ENCODE data around the gene COL27A1. TPM values are rescaled to one million over a fixed set of nuclear protein-coding genes. Genes with fewer than 3 reads are reported as not detected.

Gene COL27A1
- total and polyA plus RNA-seq, 2 donors (not counting 1 experiment from before 2014, with no cell fraction given) = 0.16 to 0.27 TPM

GRCh38 chr9:114344692-114345091 lies 189.4 kb downstream of the COL27A1 start:
- CTCF ChIA-PET = interaction anchor here (1.2 to 9.3 kb wide), 4 partner anchors 22 to 174 kb away, joined by 3 to 91 read pairs (median 24); partner anchors contain the start of gene AKNA

GRCh38 chr9:114345493-114346065 lies 190.2 kb downstream of the COL27A1 start:
- Histone ChIP-seq H3K79me2 (ENCODE audit: control insufficient read depth, insufficient read depth, low read length) (peaks cover 30% of the 10 kb centered on the region), H3K27me3 (replicated peaks in 1 of 4; ENCODE audit: control extremely low read depth in 1 of 4, control insufficient read depth in 3 of 4, insufficient read depth in 4 of 4, low read length in 3 of 4) (no peaks in the 10 kb centered on the region), H3K27ac (ENCODE audit: low read length in 2 of 2) (peak overlapping the region in 1 of 2 donors; percentile 53), H4K20me1 (ENCODE audit: control insufficient read depth, insufficient read depth, low read length, poor library complexity, severe bottlenecking) (peaks cover 77% of the 10 kb centered on the region), H3K4me1 (ENCODE audit: control insufficient read depth in 2 of 2, insufficient read depth in 2 of 2, low read length in 2 of 2) (peaks cover 25 to 28% of the 10 kb centered on the region in 2 donors), H3K9me3 (ENCODE audit: control extremely low read depth in 1 of 3, control insufficient read depth in 2 of 3, insufficient read depth in 1 of 3, low read length in 2 of 3) (no peaks in the 10 kb centered on the region), H3K9ac (ENCODE audit: low read length) (no peak overlapping the region), H3K4me2 (replicated peaks; ENCODE audit: low read depth, low read length, poor library complexity, severe bottlenecking) (no peak overlapping the region), H3K36me3 (replicated peaks in 1 of 2; ENCODE audit: control extremely low read depth in 1 of 2, control insufficient read depth in 1 of 2, extremely low read depth in 1 of 2, insufficient read depth in 2 of 2, low read length in 1 of 2) (peaks cover 9 to 98% of the 10 kb centered on the region in 2 experiments), H2AFZ (ENCODE audit: insufficient read depth, low read depth, low read length, poor library complexity, severe bottlenecking) (no peak overlapping the region), H3K4me3 (ENCODE audit: control extremely low read depth in 1 of 5, extremely low read depth in 1 of 5, insufficient read depth in 1 of 5, low read depth in 2 of 5, low read length in 4 of 5) (no peak overlapping the region)
- 89% methylated on average over 3 of the region's 7 CpGs for WGBS (ENCODE audit: insufficient coverage)
- H3K27me3 Mint-ChIP-seq = no peaks in the 10 kb centered on the region
- DNase-seq = no peak
- H3K4me3 Mint-ChIP-seq = no peak overlapping the region
- CTCF ChIA-PET = interaction anchor here (0.7 to 7.5 kb wide), 4 partner anchors 22 to 308 kb away, joined by 3 to 41 read pairs (median 5); partner anchors contain the start of gene AKNA
- H3K4me1 Mint-ChIP-seq = peaks cover 40% of the 10 kb centered on the region
- H3K27ac Mint-ChIP-seq = peak overlapping the region; percentile 10
- POLR2A ChIA-PET = interaction anchor here (0.6 kb wide), 1 partner anchor 23 kb away, joined by 4 read pairs; no protein-coding TSS in a partner anchor
- ATAC-seq (ENCODE audit: low read depth) = no peak
- no peak for TF ChIP-seq EZH2 (IDR thresholded peaks at IDR 0.05; ENCODE audit: borderline replicate concordance, insufficient read depth, low read depth, low read length, poor library complexity, severe bottlenecking)
- TF ChIP-seq, protein P1, sequence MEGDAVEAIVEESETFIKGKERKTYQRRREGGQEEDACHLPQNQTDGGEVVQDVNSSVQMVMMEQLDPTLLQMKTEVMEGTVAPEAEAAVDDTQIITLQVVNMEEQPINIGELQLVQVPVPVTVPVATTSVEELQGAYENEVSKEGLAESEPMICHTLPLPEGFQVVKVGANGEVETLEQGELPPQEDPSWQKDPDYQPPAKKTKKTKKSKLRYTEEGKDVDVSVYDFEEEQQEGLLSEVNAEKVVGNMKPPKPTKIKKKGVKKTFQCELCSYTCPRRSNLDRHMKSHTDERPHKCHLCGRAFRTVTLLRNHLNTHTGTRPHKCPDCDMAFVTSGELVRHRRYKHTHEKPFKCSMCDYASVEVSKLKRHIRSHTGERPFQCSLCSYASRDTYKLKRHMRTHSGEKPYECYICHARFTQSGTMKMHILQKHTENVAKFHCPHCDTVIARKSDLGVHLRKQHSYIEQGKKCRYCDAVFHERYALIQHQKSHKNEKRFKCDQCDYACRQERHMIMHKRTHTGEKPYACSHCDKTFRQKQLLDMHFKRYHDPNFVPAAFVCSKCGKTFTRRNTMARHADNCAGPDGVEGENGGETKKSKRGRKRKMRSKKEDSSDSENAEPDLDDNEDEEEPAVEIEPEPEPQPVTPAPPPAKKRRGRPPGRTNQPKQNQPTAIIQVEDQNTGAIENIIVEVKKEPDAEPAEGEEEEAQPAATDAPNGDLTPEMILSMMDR (IDR thresholded peaks at IDR 0.05) = no peak
- no peaks in the 10 kb centered on the region for H3K9me3 Mint-ChIP-seq (ENCODE audit: insufficient read depth)
- intact Hi-C loops (cut with micrococcal nuclease) = no loop called here

More at GRCh38 chr9:114344692-114345091, 189.4 kb downstream of the COL27A1 start:
- peaks cover 70% of the 10 kb centered on the region for H4K20me1 ChIP-seq (ENCODE audit: control insufficient read depth, insufficient read depth, low read length, poor library complexity, severe bottlenecking)
- no peak overlapping the region for H3K4me3 ChIP-seq (ENCODE audit: control extremely low read depth in 1 of 5, extremely low read depth in 1 of 5, insufficient read depth in 1 of 5, low read depth in 2 of 5, low read length in 4 of 5)
- H3K9me3 Mint-ChIP-seq (ENCODE audit: insufficient read depth) = no peaks in the 10 kb centered on the region
- H3K4me1 Mint-ChIP-seq = peaks cover 38% of the 10 kb centered on the region
- H3K4me3 Mint-ChIP-seq = no peak overlapping the region
- H3K4me2 ChIP-seq (replicated peaks; ENCODE audit: low read depth, low read length, poor library complexity, severe bottlenecking) = no peak overlapping the region
- WGBS (ENCODE audit: insufficient coverage) = 83% methylated on average over 2 of the region's 3 CpGs
- peaks cover 27% of the 10 kb centered on the region for H3K79me2 ChIP-seq (ENCODE audit: control insufficient read depth, insufficient read depth, low read length)
- ATAC-seq (ENCODE audit: low read depth) (no peak), DNase-seq (no peak)
- H3K27ac Mint-ChIP-seq = peak overlapping the region; percentile 10
- no peaks in the 10 kb centered on the region for H3K9me3 ChIP-seq (ENCODE audit: control extremely low read depth in 1 of 3, control insufficient read depth in 2 of 3, insufficient read depth in 1 of 3, low read length in 2 of 3)
- no peak overlapping the region for H2AFZ ChIP-seq (ENCODE audit: insufficient read depth, low read depth, low read length, poor library complexity, severe bottlenecking)
- peak overlapping the region in 1 of 2 donors; percentile 43 for H3K27ac ChIP-seq (ENCODE audit: low read length in 2 of 2)
- POLR2A ChIA-PET = interaction anchor here (1.2 kb wide), 1 partner anchor 41 kb away, joined by 3 read pairs; no protein-coding TSS in a partner anchor
- no peaks in the 10 kb centered on the region for H3K27me3 ChIP-seq (replicated peaks in 1 of 4; ENCODE audit: control extremely low read depth in 1 of 4, control insufficient read depth in 3 of 4, insufficient read depth in 4 of 4, low read length in 3 of 4)
- no peaks in the 10 kb centered on the region for H3K27me3 Mint-ChIP-seq
- intact Hi-C loops (cut with micrococcal nuclease) = no loop called here
- H3K4me1 ChIP-seq (ENCODE audit: control insufficient read depth in 2 of 2, insufficient read depth in 2 of 2, low read length in 2 of 2) = peaks cover 16 to 25% of the 10 kb centered on the region in 2 donors
- TF ChIP-seq, protein P1 (IDR thresholded peaks at IDR 0.05) = no peak
- no peak for TF ChIP-seq EZH2 (IDR thresholded peaks at IDR 0.05; ENCODE audit: borderline replicate concordance, insufficient read depth, low read depth, low read length, poor library complexity, severe bottlenecking)
- no peak overlapping the region for H3K9ac ChIP-seq (ENCODE audit: low read length)
- H3K36me3 ChIP-seq (replicated peaks in 1 of 2; ENCODE audit: control extremely low read depth in 1 of 2, control insufficient read depth in 1 of 2, extremely low read depth in 1 of 2, insufficient read depth in 2 of 2, low read length in 1 of 2) = peaks cover 8 to 98% of the 10 kb centered on the region in 2 experiments
